OCI-LY3 (cell line): ENCODE data around the gene ABTB2.
"Not testable (repeated sequence)": the region's sequence is repeated elsewhere in the genome, so short reads cannot be mapped to it uniquely, and the experiment has no call there.

Source experiments
- H2AFZ ChIP-seq: fragments of 200-600, 300-600 bp; shearing (Covaris generic); 2 replicates; pipeline ENCODE4 v1.6.0; 2014; ENCODE audit warnings: antibody characterized with exemption, low read depth, low read length
- H3K27ac ChIP-seq: fragments of 200-600, 300-600 bp; sonication (generic); 2 replicates; pipeline ENCODE4 v1.5.1; 2014; ENCODE audit warnings: mild to moderate bottlenecking, low read length, moderate library complexity, mixed read lengths
- H3K27me3 ChIP-seq: fragments of 200-600, 300-600 bp; sonication (generic); 2 replicates; pipeline ENCODE4 v1.6.1; 2014; ENCODE audit warnings: low read depth, low read length, mixed read lengths
- H3K36me3 ChIP-seq: fragments of 200-600, 300-600 bp; sonication (generic); replicated peaks from 2 replicates; pipeline ENCODE3; 2014; ENCODE audit warnings: low read depth, low read length, mixed read lengths
- H3K4me1 ChIP-seq: fragments of 300-600, 200-600 bp; sonication (generic); 2 replicates; pipeline ENCODE4 v1.6.1; 2014; ENCODE audit warnings: low read length, mixed read lengths
- H3K4me2 ChIP-seq: fragments of 200-600, 300-600 bp; sonication (generic); 2 replicates; pipeline ENCODE4 v1.6.1; 2014; ENCODE audit warnings: low read length, mixed read lengths
- H3K4me3 ChIP-seq: fragments of 300-600, 200-600 bp; sonication (generic); 2 replicates; pipeline ENCODE4 v1.5.1; 2014; ENCODE audit warnings: antibody characterized with exemption, mild to moderate bottlenecking, low read length, moderate library complexity
- H3K79me2 ChIP-seq: fragments of 300-600, 200-600 bp; shearing (Covaris generic); 2 replicates; pipeline ENCODE4 v1.6.1; 2014; ENCODE audit warnings: mild to moderate bottlenecking, low read length, mixed read lengths
- H3K9ac ChIP-seq: fragments of 300-600, 200-600 bp; shearing (Covaris generic); 2 replicates; pipeline ENCODE4 v1.6.0; 2014; ENCODE audit warnings: mild to moderate bottlenecking, low read length, moderate library complexity
- H3K9me3 ChIP-seq: fragments of 200-600, 300-600 bp; shearing (Covaris generic); 2 replicates; pipeline ENCODE4 v1.6.1; 2014; ENCODE audit warnings: low read length, mixed read lengths; ENCODE audit not compliant: insufficient read depth
- H4K20me1 ChIP-seq: fragments of 200-600, 300-600 bp; sonication (generic); 2 replicates; pipeline ENCODE4 v1.6.1; 2016; ENCODE audit warnings: low read length, mixed read lengths; ENCODE audit not compliant: insufficient read depth
- EZH2phosphoT487 ChIP-seq: fragments of 200-600 bp; shearing (Covaris generic); IDR thresholded peaks from 2 replicates; pipeline ENCODE4 v1.6.1; 2018; ENCODE audit warnings: antibody characterized with exemption, mixed run types, low read depth
- TF ChIP-seq, protein P1 (sequence below): fragments of 200-600, 300-600 bp; sonication (generic); IDR thresholded peaks from 2 replicates; pipeline ENCODE4 v1.5.1; 2014; ENCODE audit warnings: antibody characterized with exemption, low read length, low read depth

Gene ABTB2

DNA sequence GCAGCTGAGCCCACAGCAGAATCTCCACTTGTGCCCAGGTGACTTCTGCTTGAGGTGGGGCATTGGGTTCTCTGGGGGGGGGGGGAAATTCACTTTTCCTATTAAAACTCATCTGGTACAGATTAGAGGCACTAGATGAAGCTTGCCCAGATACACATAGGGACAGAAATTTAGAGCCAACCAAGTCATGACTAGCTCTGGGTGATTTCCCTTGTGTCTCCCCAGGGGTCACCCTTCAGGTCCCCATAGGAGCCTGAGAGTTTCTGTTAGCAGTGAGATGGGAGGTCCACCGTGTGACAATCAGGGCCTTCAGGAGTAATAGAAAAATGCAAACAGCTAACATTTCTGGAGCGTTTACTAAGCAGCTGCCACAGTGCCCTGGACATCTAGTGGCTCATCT, 175.4 kb downstream of the ABTB2 start:
- Histone ChIP-seq H3K79me2 (peaks cover 6% of the 10 kb centered on the region; the same call in 1 of the 2 replicates), H4K20me1 (no peaks in the 10 kb centered on the region), H3K4me1 (peaks cover 41% of the 10 kb centered on the region), H3K9me3 (no peaks in the 10 kb centered on the region), H3K36me3 (peaks cover 7% of the 10 kb centered on the region), H3K4me2 (peak overlapping the region; percentile 40), H3K27me3 (no peaks in the 10 kb centered on the region), H3K9ac (no peak overlapping the region), H3K27ac (0 out of 2 replicates have a peak overlapping the region, but pooled peaks have one; percentile 2), H2AFZ (no peak overlapping the region), H3K4me3 (0 out of 2 replicates have a peak overlapping the region, but pooled peaks have one; percentile 1)
- TF ChIP-seq EZH2phosphoT487, result no peak

DNA sequence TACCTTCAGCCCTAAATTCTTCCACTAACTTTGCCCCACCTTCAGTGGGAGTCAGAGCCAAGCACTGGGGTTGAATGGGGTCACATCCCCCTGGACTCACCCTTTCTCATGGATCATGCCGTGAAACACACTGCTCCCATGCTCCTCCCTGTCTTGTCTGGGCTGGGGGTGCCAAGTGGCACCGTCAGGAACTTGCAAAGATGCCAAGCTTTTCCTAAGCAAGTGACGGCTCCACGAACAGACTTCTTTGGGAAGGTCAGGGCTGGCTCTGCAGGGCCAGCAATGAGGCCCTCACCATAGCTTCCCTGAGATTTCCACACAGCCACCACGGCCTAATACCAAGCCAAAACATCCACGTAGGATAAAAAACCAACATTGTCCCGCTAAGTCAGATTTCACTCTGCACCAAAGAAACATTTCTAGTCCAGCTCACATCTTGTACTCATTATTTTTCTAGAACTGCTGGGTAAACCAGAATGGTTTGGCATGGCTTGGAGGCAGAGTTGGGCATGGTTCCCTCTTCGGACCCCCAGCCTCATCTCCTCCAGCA, 175.9 kb downstream of the ABTB2 start:
- no peak overlapping the region for H3K9ac ChIP-seq
- H3K36me3 ChIP-seq, result peaks cover 7% of the 10 kb centered on the region
- H3K9me3 ChIP-seq, result no peaks in the 10 kb centered on the region
- H3K27ac ChIP-seq, result no peak overlapping the region
- peak overlapping the region; percentile 12; the same call in 1 of the 2 replicates for H3K4me2 ChIP-seq
- no peak overlapping the region for H3K4me3 ChIP-seq
- H3K79me2 ChIP-seq, result peaks cover 6% of the 10 kb centered on the region; the same call in 1 of the 2 replicates
- no peaks in the 10 kb centered on the region for H4K20me1 ChIP-seq
- peaks cover 41% of the 10 kb centered on the region for H3K4me1 ChIP-seq
- H2AFZ ChIP-seq, result no peak overlapping the region
- H3K27me3 ChIP-seq, result no peaks in the 10 kb centered on the region
- no peak for TF ChIP-seq EZH2phosphoT487
- TF ChIP-seq, protein P1, sequence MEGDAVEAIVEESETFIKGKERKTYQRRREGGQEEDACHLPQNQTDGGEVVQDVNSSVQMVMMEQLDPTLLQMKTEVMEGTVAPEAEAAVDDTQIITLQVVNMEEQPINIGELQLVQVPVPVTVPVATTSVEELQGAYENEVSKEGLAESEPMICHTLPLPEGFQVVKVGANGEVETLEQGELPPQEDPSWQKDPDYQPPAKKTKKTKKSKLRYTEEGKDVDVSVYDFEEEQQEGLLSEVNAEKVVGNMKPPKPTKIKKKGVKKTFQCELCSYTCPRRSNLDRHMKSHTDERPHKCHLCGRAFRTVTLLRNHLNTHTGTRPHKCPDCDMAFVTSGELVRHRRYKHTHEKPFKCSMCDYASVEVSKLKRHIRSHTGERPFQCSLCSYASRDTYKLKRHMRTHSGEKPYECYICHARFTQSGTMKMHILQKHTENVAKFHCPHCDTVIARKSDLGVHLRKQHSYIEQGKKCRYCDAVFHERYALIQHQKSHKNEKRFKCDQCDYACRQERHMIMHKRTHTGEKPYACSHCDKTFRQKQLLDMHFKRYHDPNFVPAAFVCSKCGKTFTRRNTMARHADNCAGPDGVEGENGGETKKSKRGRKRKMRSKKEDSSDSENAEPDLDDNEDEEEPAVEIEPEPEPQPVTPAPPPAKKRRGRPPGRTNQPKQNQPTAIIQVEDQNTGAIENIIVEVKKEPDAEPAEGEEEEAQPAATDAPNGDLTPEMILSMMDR, result no peak

DNA sequence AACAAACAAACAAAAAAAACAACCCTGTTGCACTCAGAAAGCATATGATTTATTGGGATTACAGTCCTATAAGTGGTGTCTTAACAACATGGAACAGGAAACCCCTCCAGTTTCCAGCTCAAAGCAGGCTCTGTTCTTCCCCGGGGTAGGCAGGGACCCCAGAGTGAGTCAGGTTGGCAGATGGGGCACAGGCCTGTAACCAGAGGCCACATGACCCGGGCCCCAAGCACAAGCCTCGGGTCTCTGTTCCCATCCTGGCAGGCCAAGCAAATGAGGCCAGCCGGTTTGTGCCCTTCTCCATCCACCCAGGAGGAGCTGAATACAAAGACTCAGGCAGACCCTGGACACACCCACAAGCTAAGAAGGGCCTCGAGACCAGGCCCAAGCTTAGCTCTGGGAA, 176.6 kb downstream of the ABTB2 start:
- H3K36me3 ChIP-seq, result peaks cover 7% of the 10 kb centered on the region
- H3K9ac ChIP-seq, result no peak overlapping the region
- no peak overlapping the region for H2AFZ ChIP-seq
- no peaks in the 10 kb centered on the region for H4K20me1 ChIP-seq
- no peaks in the 10 kb centered on the region for H3K9me3 ChIP-seq
- H3K4me1 ChIP-seq, result peaks cover 46% of the 10 kb centered on the region
- peaks cover 6% of the 10 kb centered on the region; the same call in 1 of the 2 replicates for H3K79me2 ChIP-seq
- no peak overlapping the region for H3K4me3 ChIP-seq
- no peaks in the 10 kb centered on the region for H3K27me3 ChIP-seq
- TF ChIP-seq, protein P1, result no peak
- TF ChIP-seq EZH2phosphoT487, result no peak
- no peak overlapping the region for H3K27ac ChIP-seq
- no peak overlapping the region for H3K4me2 ChIP-seq

DNA sequence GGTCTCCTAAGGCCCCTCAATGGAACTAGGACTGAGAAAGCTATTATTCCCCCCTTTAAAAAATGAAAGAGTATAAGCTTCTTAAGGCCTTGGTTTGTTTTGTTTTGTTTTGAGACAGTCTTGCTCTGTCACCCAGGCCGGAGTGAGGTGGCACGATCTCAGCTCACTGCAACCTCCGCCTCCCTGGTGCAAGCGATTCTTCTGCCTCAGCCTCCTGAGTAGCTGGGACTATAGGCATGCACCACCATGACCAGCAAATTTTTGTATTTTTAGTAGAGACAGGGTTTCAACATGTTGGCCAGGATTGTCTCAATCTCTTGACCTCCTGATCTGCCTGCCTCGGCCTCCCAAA, 177.0 kb downstream of the ABTB2 start:
- H3K9ac ChIP-seq, H4K20me1 ChIP-seq, H3K4me3 ChIP-seq, H3K27me3 ChIP-seq, H3K4me2 ChIP-seq, H3K27ac ChIP-seq, H3K36me3 ChIP-seq, H2AFZ ChIP-seq, H3K9me3 ChIP-seq, H3K79me2 ChIP-seq: not testable (repeated sequence)
- H3K4me1 ChIP-seq, result peaks cover 49% of the 10 kb centered on the region

DNA sequence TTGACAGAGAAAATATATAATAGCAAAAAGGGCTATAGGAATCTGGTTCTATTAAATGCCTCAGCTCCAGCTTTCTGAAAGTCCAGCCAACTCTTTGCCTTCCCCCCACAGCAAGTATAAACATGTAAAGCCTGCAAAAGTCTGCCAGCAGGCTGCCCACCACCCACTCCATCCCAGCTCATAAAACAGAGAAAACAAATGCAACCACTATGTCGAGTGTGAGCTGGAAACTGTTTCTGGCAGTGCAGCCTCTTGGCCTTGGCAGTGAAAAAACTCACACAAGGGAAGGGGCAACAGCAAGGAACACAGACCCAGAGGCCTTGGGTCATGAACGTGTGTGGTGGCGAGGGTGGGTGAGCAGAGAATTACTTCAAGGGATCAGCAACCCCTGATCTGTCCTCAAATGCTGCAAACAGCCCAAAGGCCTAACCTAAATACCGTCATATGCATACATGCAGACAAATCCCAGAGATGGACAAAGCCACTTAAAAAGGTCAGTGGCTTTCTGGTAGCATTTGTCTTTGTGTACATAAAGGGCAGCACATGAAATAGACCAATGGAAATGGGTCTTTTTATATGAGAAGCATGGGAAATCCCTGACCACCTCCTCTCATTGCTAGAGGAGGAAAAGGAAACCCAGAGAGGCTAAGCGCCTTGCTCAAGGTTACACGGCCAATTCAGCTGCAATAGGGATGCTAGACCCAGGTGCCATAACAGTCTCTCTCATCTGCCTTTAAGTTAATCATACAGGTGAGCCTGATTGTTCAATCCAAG, 177.6 kb downstream of the ABTB2 start:
- H3K9me3 ChIP-seq, result no peaks in the 10 kb centered on the region
- no peak overlapping the region for H3K4me2 ChIP-seq
- no peaks in the 10 kb centered on the region for H3K27me3 ChIP-seq
- H4K20me1 ChIP-seq, result no peaks in the 10 kb centered on the region
- no peak overlapping the region for H2AFZ ChIP-seq
- H3K9ac ChIP-seq, result no peak overlapping the region
- H3K27ac ChIP-seq, result no peak overlapping the region
- peaks cover 6% of the 10 kb centered on the region; the same call in 1 of the 2 replicates for H3K79me2 ChIP-seq
- peaks cover 49% of the 10 kb centered on the region for H3K4me1 ChIP-seq
- TF ChIP-seq, protein P1, result no peak
- TF ChIP-seq EZH2phosphoT487, result no peak
- H3K36me3 ChIP-seq, result peaks cover 7% of the 10 kb centered on the region
- no peak overlapping the region for H3K4me3 ChIP-seq
